IMR-90 (cell line): Measurements from ENCODE around the gene KPTN. TPM values are rescaled to one million over a fixed set of nuclear protein-coding genes. Genes with fewer than 3 reads are reported as not detected.

Experiments used
- ATAC-seq: fragments of 200-7000 bp; cut with Tn5 transposase; 2 replicates; pipeline ENCODE4 v1.9.1; 2020; ENCODE audit warnings: low read depth, mild to moderate bottlenecking, moderate library complexity
- BruUV-seq: library from RNA; stranded (reverse); fragments of 400-500 nt; replicated peaks from 2 replicates; lab custom pipeline; 2021; lab: Mats Ljungman, UMichigan
- CTCF ChIA-PET: fragments of 300-600 bp; formaldehyde crosslinking; extraction: SDS; loops from one replicate; lab custom pipeline; 2021; ENCODE audit warnings: antibody characterized with exemption; lab: Yijun Ruan, JAX
- POLR2A ChIA-PET: fragments of 300-600 bp; sonication (Branson Sonifier 250); formaldehyde crosslinking; loops from one replicate; lab custom pipeline; 2022; ENCODE audit warnings: antibody characterized with exemption; ENCODE audit not compliant: unreplicated experiment; lab: Charles Lee
- DNase-seq: peaks from one replicate; pipeline ENCODE4 v3.0.0; 2013
- H2AFZ ChIP-seq: replicated peaks from 2 replicates; pipeline ENCODE3; 2013; ENCODE audit warnings: low read length, mild to moderate bottlenecking; ENCODE audit not compliant: poor library complexity
- H2AK5ac ChIP-seq: 2 replicates; pipeline ENCODE4 v1.6.1; 2013; ENCODE audit warnings: low read depth, low read length, inconsistent platforms
- H2AK9ac ChIP-seq: replicated peaks from 2 replicates; pipeline ENCODE3; 2013; ENCODE audit warnings: mild to moderate bottlenecking, low read depth, low read length, moderate library complexity; ENCODE audit not compliant: poor library complexity
- H2BK120ac ChIP-seq: 2 replicates; pipeline ENCODE4 v1.6.1; 2013; ENCODE audit warnings: low read depth, low read length, inconsistent platforms
- H2BK15ac ChIP-seq: 3 replicates; pipeline ENCODE4 v1.6.1; 2013; ENCODE audit warnings: low read depth, low read length, inconsistent platforms
- H2BK20ac ChIP-seq: 2 replicates; pipeline ENCODE4 v1.6.1; 2013; ENCODE audit warnings: low read depth, mild to moderate bottlenecking, inconsistent platforms, low read length, moderate library complexity
- H2BK5ac ChIP-seq: 2 replicates; pipeline ENCODE4 v1.6.1; 2013; ENCODE audit warnings: mild to moderate bottlenecking, low read depth, low read length, inconsistent platforms; ENCODE audit not compliant: poor library complexity, severe bottlenecking
- H3K14ac ChIP-seq: replicated peaks from 2 replicates; pipeline ENCODE4 v1.6.1; 2013; ENCODE audit warnings: low read depth, low read length, inconsistent platforms
- H3K18ac ChIP-seq: 2 replicates; pipeline ENCODE4 v1.6.1; 2013; ENCODE audit warnings: low read depth, low read length, control low read depth
- H3K23ac ChIP-seq: 2 replicates; pipeline ENCODE4 v1.6.1; 2013; ENCODE audit warnings: low read depth, low read length, inconsistent platforms
- H3K27ac ChIP-seq: 2 replicates; pipeline ENCODE4 v1.5.1; 2013; ENCODE audit warnings: mild to moderate bottlenecking, control low read depth, low read length; ENCODE audit not compliant: insufficient read depth
- H3K27me3 ChIP-seq: 2 replicates; pipeline ENCODE4 v1.6.1; 2013; ENCODE audit warnings: low read length; ENCODE audit not compliant: control insufficient read depth, insufficient read depth
- H3K36me3 ChIP-seq: 2 replicates; pipeline ENCODE4 v1.6.1; 2013; ENCODE audit warnings: low read length, mixed read lengths; ENCODE audit not compliant: control insufficient read depth, insufficient read depth
- H3K4ac ChIP-seq: 2 replicates; pipeline ENCODE4 v1.6.1; 2013; ENCODE audit warnings: low read depth, low read length, inconsistent platforms
- H3K4me1 ChIP-seq: 2 replicates; pipeline ENCODE4 v1.6.1; 2013; ENCODE audit warnings: low read length, mixed read lengths; ENCODE audit not compliant: control insufficient read depth, insufficient read depth
- H3K4me2 ChIP-seq: 2 replicates; pipeline ENCODE4 v1.6.1; 2013; ENCODE audit warnings: low read depth, mild to moderate bottlenecking, control low read depth, low read length, moderate library complexity
- H3K4me3 ChIP-seq: 2 replicates; pipeline ENCODE4 v1.5.1; 2013; ENCODE audit warnings: low read depth, mild to moderate bottlenecking, control low read depth, low read length, moderate library complexity; ENCODE audit not compliant: insufficient read depth
- H3K56ac ChIP-seq: 2 replicates; pipeline ENCODE4 v1.6.1; 2013; ENCODE audit warnings: low read length, inconsistent platforms; ENCODE audit not compliant: insufficient read depth; ENCODE audit errors: extremely low read depth
- H3K79me1 ChIP-seq, 2 experiments: 2 replicates each; pipeline ENCODE4 v1.6.1; 2013; ENCODE audit warnings: low read length in 2 of 2, inconsistent platforms in 1 of 2, low read depth in 1 of 2
- H3K9ac ChIP-seq: 2 replicates; pipeline ENCODE4 v1.6.1; 2013; ENCODE audit warnings: low read depth, low read length, control low read depth
- H3K9me1 ChIP-seq: 2 replicates; pipeline ENCODE4 v1.6.1; 2013; ENCODE audit warnings: low read length, inconsistent platforms; ENCODE audit not compliant: insufficient read depth
- H3K9me3 ChIP-seq: 2 replicates; pipeline ENCODE4 v1.6.1; 2013; ENCODE audit warnings: low read length; ENCODE audit not compliant: control insufficient read depth, insufficient read depth
- H4K20me1 ChIP-seq: 2 replicates; pipeline ENCODE4 v1.6.1; 2013; ENCODE audit warnings: low read length, inconsistent platforms; ENCODE audit not compliant: insufficient read depth
- H4K5ac ChIP-seq: 2 replicates; pipeline ENCODE4 v1.6.1; 2013; ENCODE audit warnings: mild to moderate bottlenecking, low read depth, low read length, control low read depth
- H4K8ac ChIP-seq, 2 experiments: 2 replicates each; pipeline ENCODE4 v1.6.1; 2013; ENCODE audit warnings: low read depth in 2 of 2, low read length in 2 of 2, control low read depth in 1 of 2, inconsistent platforms in 1 of 2
- H4K91ac ChIP-seq: 2 replicates; pipeline ENCODE4 v1.6.1; 2013; ENCODE audit warnings: low read depth, low read length, inconsistent platforms; ENCODE audit not compliant: insufficient read depth
- BHLHE40 ChIP-seq: fragments of 150-350 bp; IDR thresholded peaks from 2 replicates; pipeline ENCODE4 v1.6.1; 2016; ENCODE audit warnings: mild to moderate bottlenecking, low read depth, low read length
- FOS ChIP-seq: fragments of 150-350 bp; IDR thresholded peaks from 2 replicates; pipeline ENCODE4 v1.6.1; 2016; ENCODE audit warnings: low read depth, low read length
- MAFK ChIP-seq: IDR thresholded peaks from 2 replicates; pipeline ENCODE4 v1.6.1; 2012; ENCODE audit warnings: low read depth, low read length, improper control_type of control experiment
- MAZ ChIP-seq: IDR thresholded peaks from 2 replicates; pipeline ENCODE4 v1.6.1; 2012; ENCODE audit warnings: low read depth, mild to moderate bottlenecking, low read length, improper control_type of control experiment, moderate library complexity, borderline replicate concordance
- NFE2L2 ChIP-seq: fragments of 150-350 bp; IDR thresholded peaks from 2 replicates; pipeline ENCODE4 v1.6.1; 2016; ENCODE audit warnings: low read depth, mild to moderate bottlenecking, low read length
- RAD21 ChIP-seq: IDR thresholded peaks from 2 replicates; pipeline ENCODE4 v1.6.1; 2012; ENCODE audit warnings: low read length, improper control_type of control experiment
- RCOR1 ChIP-seq: IDR thresholded peaks from 2 replicates; pipeline ENCODE4 v1.6.1; 2012; ENCODE audit warnings: mild to moderate bottlenecking, low read length, improper control_type of control experiment; ENCODE audit not compliant: insufficient replicate concordance
- RFX5 ChIP-seq: IDR thresholded peaks from 2 replicates; pipeline ENCODE4 v1.8.0; 2012; ENCODE audit warnings: low read depth, mild to moderate bottlenecking, low read length, moderate library complexity
- SMC3 ChIP-seq: fragments of 150-350 bp; IDR thresholded peaks from 2 replicates; pipeline ENCODE4 v1.6.1; 2016; ENCODE audit warnings: low read depth, mild to moderate bottlenecking, antibody characterized with exemption, low read length, moderate library complexity
- WGBS, 2 experiments: methylation state at CpG; one replicate each; pipeline versions ENCODE4 v1.1.5 to v1.1.7; 2013; ENCODE audit warnings: missing lambda C conversion rate in 2 of 2; ENCODE audit not compliant: insufficient read length in 1 of 2; ENCODE audit errors: extremely low coverage in 2 of 2; 5-methylcytosine and 5-hydroxymethylcytosine counted together
- dilution Hi-C: fragments of 300-500 bp; cut with HindIII; formaldehyde crosslinking; loops from one replicate; pipeline ENCODE4 v1.14.3; 2018; ENCODE audit warnings: low sequenced_read_pairs; ENCODE audit not compliant: unreplicated experiment
- in situ Hi-C: fragments of 300-500 bp; cut with MboI; formaldehyde crosslinking; loops from 3 replicates; pipeline ENCODE4 v1.14.3; 2019; ENCODE audit warnings: low sequenced_read_pairs, inconsistent platforms, mixed read lengths
- intact Hi-C: fragments of 100-400 bp; cut with micrococcal nuclease; formaldehyde crosslinking; loops from 2 replicates; pipeline ENCODE4 v1.10.0; 2022
- polyA plus RNA-seq, 3 experiments: library from polyadenylated mRNA; depleted of rRNA; stranded (reverse); fragments of >200 nt; gene quantifications; 2 replicates each; pipeline ENCODE4 v1.2.3, GENCODE V29; 2012; ENCODE audit warnings: low replicate concordance in 1 of 3
- total RNA-seq: library from RNA; depleted of rRNA; stranded (reverse); fragments of >200 nt; gene quantifications from 2 replicates; pipeline ENCODE4 v1.2.3, GENCODE V29; 2012
- TF ChIP-seq, protein P1 (sequence below): fragments of 150-350 bp; IDR thresholded peaks from 2 replicates; pipeline ENCODE4 v1.6.1; 2016; ENCODE audit warnings: low read depth, mild to moderate bottlenecking, low read length, moderate library complexity, borderline replicate concordance
- TF ChIP-seq, protein P2 (sequence below): conservative IDR thresholded peaks from 2 replicates; pipeline ENCODE4 v1.5.1; 2012; ENCODE audit warnings: mild to moderate bottlenecking, low read depth, low read length, improper control_type of control experiment

The KPTN gene
- total and polyA plus RNA-seq, 2 of the 4 experiments (the other 2 are of a cell fraction): 4.1 to 15.4 TPM

DNA sequence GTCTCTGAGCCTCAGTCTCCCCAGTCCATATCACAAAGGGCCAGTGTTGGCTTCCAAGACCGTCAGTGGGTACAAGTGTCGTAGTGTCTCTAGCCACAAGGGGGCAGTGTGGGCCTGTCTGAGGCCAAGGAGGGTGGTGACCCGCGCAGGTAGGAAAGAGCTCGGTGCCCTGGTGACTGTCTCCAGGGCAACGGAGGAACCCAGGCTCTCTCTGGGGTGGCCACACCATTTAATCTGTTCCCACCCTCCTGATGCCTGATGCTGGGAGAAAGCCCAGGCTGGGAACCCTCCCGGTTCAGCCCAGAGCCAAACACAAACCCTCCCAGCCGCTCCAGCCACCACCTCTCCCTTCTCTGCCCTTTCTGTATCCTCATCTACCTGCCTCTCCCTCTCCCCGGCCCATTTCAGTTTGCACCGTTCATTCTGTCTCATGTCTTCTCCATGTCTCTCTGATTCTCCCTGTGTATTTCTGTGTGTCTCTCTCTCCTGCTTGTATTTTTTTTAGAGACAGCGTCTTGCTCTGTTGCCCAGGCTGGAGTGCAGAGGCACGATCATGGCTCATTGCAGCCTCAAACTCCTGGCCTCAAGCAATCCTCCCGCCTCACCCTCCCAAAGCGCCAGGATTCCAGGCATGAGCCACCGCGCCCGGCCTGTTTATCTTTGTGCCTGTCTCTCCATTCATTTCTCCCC lies 47.2 kb downstream of the KPTN start:
- TF ChIP-seq MAFK: no peak
- TF ChIP-seq, protein P1, sequence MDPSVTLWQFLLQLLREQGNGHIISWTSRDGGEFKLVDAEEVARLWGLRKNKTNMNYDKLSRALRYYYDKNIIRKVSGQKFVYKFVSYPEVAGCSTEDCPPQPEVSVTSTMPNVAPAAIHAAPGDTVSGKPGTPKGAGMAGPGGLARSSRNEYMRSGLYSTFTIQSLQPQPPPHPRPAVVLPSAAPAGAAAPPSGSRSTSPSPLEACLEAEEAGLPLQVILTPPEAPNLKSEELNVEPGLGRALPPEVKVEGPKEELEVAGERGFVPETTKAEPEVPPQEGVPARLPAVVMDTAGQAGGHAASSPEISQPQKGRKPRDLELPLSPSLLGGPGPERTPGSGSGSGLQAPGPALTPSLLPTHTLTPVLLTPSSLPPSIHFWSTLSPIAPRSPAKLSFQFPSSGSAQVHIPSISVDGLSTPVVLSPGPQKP: no peak
- TF ChIP-seq RAD21: peak; percentile 93
- TF ChIP-seq SMC3: peak; percentile 94
- TF ChIP-seq, protein P2, sequence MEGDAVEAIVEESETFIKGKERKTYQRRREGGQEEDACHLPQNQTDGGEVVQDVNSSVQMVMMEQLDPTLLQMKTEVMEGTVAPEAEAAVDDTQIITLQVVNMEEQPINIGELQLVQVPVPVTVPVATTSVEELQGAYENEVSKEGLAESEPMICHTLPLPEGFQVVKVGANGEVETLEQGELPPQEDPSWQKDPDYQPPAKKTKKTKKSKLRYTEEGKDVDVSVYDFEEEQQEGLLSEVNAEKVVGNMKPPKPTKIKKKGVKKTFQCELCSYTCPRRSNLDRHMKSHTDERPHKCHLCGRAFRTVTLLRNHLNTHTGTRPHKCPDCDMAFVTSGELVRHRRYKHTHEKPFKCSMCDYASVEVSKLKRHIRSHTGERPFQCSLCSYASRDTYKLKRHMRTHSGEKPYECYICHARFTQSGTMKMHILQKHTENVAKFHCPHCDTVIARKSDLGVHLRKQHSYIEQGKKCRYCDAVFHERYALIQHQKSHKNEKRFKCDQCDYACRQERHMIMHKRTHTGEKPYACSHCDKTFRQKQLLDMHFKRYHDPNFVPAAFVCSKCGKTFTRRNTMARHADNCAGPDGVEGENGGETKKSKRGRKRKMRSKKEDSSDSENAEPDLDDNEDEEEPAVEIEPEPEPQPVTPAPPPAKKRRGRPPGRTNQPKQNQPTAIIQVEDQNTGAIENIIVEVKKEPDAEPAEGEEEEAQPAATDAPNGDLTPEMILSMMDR: peak; percentile 82
- no peak for TF ChIP-seq RFX5
- TF ChIP-seq FOS: no peak
- TF ChIP-seq NFE2L2: no peak
- TF ChIP-seq RCOR1: no peak
- peak; percentile 25; the same call in 1 of the 2 replicates for TF ChIP-seq MAZ
- TF ChIP-seq BHLHE40: no peak
- Histone ChIP-seq H3K56ac (no peak overlapping the region), H2AK5ac (no peak overlapping the region), H4K5ac (no peak overlapping the region), H2BK15ac (no peak overlapping the region), H3K4ac (no peak overlapping the region), H4K20me1 (peaks cover 4% of the 10 kb centered on the region; the same call in 1 of the 2 replicates), H2AFZ (peak overlapping the region; percentile 61), H2BK5ac (no peak overlapping the region), H3K27ac (no peak overlapping the region), H3K18ac (no peak overlapping the region), H3K9me3 (no peaks in the 10 kb centered on the region), H3K9me1 (no peaks in the 10 kb centered on the region; the same call in 1 of the 2 replicates), H2BK120ac (no peak overlapping the region), H3K4me2 (no peak overlapping the region), H2BK20ac (no peak overlapping the region), H3K36me3 (no peaks in the 10 kb centered on the region), H3K23ac (no peak overlapping the region), H3K14ac (no peak overlapping the region), H3K27me3 (peaks cover 15% of the 10 kb centered on the region), H3K4me3 (no peak overlapping the region), H4K8ac (no peak overlapping the region), H3K9ac (no peak overlapping the region), H4K91ac (no peak overlapping the region), H3K79me1 (no peaks in the 10 kb centered on the region), H3K4me1 (no peaks in the 10 kb centered on the region), H2AK9ac (peak overlapping the region; percentile 92)
- in situ Hi-C loops: loop anchor here (5.0 to 10.0 kb wide), 2 partner anchors 270 to 348 kb away; no protein-coding TSS in a partner anchor
- POLR2A ChIA-PET: no interaction called here
- intact Hi-C loops: loop anchor here (1.0 to 5.0 kb wide), 5 partner anchors 45 to 270 kb away; partner anchors contain the start of genes KPTN and NAPA
- CTCF ChIA-PET: interaction anchor here (0.6 to 3.2 kb wide), 8 partner anchors 9 to 273 kb away, joined by 3 to 20 read pairs (median 7); no protein-coding TSS in a partner anchor
- dilution Hi-C loops: no loop called here
- 49% methylated on average over 8 of the region's 17 CpGs; no CpG with 5 or more reads in 1 of the 2 experiments for WGBS, 2 experiments
- DNase-seq (peak; percentile 47), ATAC-seq (peak; percentile 96)
- no TSS peak for BruUV-seq
